ENCODE data around the gene HOMER3. TPM values are rescaled to one million over a fixed set of nuclear protein-coding genes. Genes with fewer than 3 reads are reported as not detected.
"Not testable (repeated sequence)": the region's sequence is repeated elsewhere in the genome, so short reads cannot be mapped to it uniquely, and the experiment has no call there.

The HOMER3 gene
- polyA plus RNA-seq, 1 donor, result 48.2 TPM

GRCh38 chr19:18960370-18960769 lies 19.4 kb upstream of the HOMER3 start:
- no peak for DNase-seq

- no peak for DNase-seq
These were observed 14.0 kb upstream of the HOMER3 start for GRCh38 chr19:18955042-18955441.

- DNase-seq, result no peak
These were observed 13.1 kb upstream of the HOMER3 start for GRCh38 chr19:18954094-18954493.

GRCh38 chr19:18952364-18953003 lies 11.5 kb upstream of the HOMER3 start:
- not testable (repeated sequence) for DNase-seq

- DNase-seq, result no peak
These were observed 10.8 kb upstream of the HOMER3 start for GRCh38 chr19:18951721-18952281.

- DNase-seq, result no peak
These were observed 8.8 kb upstream of the HOMER3 start for GRCh38 chr19:18949858-18950257.

GRCh38 chr19:18948976-18949356 lies 7.9 kb upstream of the HOMER3 start:
- DNase-seq, result no peak

- DNase-seq, result no peak
These were observed 7.3 kb upstream of the HOMER3 start for GRCh38 chr19:18948075-18948975.

- DNase-seq, result no peak
These were observed 5.9 kb upstream of the HOMER3 start for GRCh38 chr19:18946918-18947317.

- no peak for DNase-seq
These were observed 5.3 kb upstream of the HOMER3 start for GRCh38 chr19:18946335-18946734.

GRCh38 chr19:18945297-18945696 lies 4.3 kb upstream of the HOMER3 start:
- no peak for DNase-seq

GRCh38 chr19:18943465-18943864 lies 2.4 kb upstream of the HOMER3 start:
- DNase-seq, result no peak

- no peak for DNase-seq
These were observed 1.7 kb upstream of the HOMER3 start for GRCh38 chr19:18942692-18943091.

GRCh38 chr19:18941628-18942354 lies 774 bp upstream of the HOMER3 start:
- DNase-seq, result no peak

GRCh38 chr19:18939922-18940768 lies 872 bp downstream of the HOMER3 start:
- DNase-seq, result peak; percentile 77

- DNase-seq, result no peak
These were observed 1.9 kb downstream of the HOMER3 start for GRCh38 chr19:18939163-18939562.

GRCh38 chr19:18933297-18933696 lies 7.7 kb downstream of the HOMER3 start:
- no peak for DNase-seq

- peak; percentile 14 for DNase-seq
These were observed 8.7 kb downstream of the HOMER3 start for GRCh38 chr19:18932216-18932841.

GRCh38 chr19:18931316-18932162 lies 9.5 kb downstream of the HOMER3 start:
- no peak for DNase-seq

- DNase-seq, result no peak
These were observed 11.7 kb downstream of the HOMER3 start for GRCh38 chr19:18929311-18929710.

Measured in left kidney (tissue), 2 donors.